Frontal cortex (tissue), 4 donors: ENCODE measurements around the gene DMPK. TPM values are rescaled to one million over a fixed set of nuclear protein-coding genes. Genes with fewer than 3 reads are reported as not detected.

Experiments used
- DNase-seq, 2 donors: peaks; one replicate each; pipeline ENCODE4 v3.0.0; 2012; ENCODE audit warnings: low spot score in 2 of 2
- FAIRE-seq: peaks from 2 replicates; lab custom pipeline; 2012; peaks lifted over from hg19 to GRCh38; lab: Jason Lieb, UNC
- total RNA-seq: library from RNA; depleted of rRNA; stranded (reverse); fragments of >200 nt; gene quantifications from one replicate; pipeline ENCODE4 v1.2.3, GENCODE V29; 2014
- donor health status: control.
- donor health status: control.
- donor health status: control.

The DMPK gene
- total RNA-seq, 1 donor from 2014 or later, result 13.9 TPM

DNA sequence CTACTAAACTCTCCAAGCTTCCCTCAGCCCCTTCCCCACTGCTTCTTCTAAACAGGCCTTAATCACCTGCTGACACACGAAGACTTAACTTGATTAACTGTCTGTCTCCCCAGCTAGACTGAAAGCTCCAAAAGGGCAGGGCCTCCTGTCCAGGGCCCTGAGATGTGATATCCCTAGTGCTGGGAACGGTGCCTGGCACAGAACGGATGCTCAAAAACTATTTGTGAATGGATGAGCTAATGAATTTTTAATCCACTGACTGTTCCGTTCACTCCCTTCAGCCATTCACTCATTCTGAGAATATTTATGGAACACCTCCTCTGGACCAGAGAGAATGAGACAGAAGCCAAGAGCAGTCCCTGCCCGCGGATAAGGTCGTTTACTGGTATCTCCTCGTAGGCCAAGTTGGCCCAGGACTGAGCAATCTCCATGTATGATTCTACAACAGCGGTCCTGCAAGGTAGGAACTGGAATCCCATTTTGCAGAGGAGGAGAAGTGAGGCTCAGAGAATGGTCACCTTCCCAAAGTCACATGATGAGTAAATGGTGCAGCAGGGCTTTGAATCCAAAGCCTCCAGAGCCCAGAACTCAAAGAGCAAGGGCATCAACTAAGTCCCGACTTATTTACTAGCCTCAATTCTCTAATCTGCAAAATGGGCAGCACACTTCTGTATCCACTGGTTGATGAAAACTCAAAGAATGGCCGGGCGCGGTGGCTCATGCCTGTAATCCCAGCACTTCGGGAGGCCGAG lies 6.9 kb upstream of the DMPK start:
- FAIRE-seq, result no peak
- no peak for DNase-seq

DNA sequence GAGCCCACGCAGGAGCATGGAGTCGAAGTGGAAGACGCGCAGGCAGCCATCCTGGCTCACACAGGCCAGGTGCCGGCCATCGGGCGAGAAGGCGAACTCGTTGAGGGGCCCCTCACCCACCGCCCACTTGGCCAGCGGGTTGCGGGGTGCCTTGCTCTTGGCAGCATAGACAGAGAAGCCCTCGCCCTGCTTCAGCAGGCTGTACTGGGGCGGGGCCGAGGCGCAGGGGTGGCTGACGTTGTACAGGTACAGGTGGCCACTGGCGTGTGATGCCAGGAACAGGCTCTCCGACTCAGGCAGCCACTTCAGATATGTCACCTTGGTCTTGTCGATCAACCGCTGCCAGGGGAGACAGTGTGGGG lies 4.2 kb upstream of the DMPK start:
- FAIRE-seq (no peak), DNase-seq (peak in 1 of 2 donors; percentile 27)

DNA sequence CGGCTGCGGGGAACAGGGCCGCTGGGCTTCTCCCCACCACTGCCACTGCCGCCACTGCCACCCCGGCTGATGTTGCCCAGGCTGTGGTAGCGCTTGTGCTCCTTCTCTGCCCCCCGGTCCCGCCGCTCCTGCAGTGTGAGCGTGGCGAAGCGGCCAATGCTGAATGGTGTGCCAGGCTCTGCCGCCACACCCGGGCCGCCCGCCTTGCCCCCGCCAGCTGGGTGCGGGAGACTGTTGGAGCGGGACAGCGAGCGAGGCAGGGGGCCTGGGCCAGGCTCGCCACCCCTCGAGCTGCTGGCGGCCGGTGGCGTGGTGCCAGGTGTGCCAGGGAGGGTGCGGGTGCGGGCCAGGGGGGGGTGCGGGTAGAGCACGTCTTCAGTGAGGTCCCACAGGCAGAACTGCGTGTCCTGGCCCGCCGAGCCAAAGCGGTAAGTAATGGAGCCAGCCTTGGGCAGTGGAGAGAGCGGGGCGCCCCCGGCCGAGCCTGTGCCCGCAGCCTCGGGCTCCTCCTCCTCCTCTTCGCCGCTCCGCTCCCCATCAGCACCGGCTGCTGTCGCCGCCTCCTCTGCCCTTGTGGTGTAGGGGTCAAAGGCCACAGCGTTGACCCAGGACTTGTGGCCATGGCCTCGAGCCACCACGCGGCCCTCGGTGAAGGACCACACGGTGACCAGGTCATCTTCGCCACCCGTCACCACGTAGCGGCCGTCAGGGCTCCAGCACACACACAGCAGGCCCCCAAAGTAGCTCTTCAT lies 3.7 kb upstream of the DMPK start:
- DNase-seq (peak in 1 of 2 donors; percentile 19), FAIRE-seq (no peak)

DNA sequence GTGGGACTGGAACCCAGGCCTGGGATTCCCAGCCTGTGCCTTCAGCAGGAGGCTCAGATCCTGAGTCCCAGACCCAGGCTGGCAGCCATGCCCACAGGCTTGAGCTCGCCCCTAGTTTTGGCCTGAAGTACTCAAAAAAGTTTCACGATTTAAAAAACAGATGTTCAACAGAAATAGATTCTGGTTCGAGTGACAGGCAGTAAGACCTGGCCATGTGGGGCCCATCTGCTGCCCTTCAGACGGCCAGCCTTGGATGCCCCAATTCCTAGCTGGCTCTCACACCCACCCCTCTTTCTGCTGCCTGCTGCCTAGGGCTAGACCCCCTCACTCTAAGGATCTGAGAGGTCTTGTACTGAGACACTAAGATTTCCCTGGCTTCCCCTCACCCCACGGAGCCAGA lies 2.8 kb upstream of the DMPK start:
- no peak for FAIRE-seq
- DNase-seq, result peak in 1 of 2 donors; percentile 26

DNA sequence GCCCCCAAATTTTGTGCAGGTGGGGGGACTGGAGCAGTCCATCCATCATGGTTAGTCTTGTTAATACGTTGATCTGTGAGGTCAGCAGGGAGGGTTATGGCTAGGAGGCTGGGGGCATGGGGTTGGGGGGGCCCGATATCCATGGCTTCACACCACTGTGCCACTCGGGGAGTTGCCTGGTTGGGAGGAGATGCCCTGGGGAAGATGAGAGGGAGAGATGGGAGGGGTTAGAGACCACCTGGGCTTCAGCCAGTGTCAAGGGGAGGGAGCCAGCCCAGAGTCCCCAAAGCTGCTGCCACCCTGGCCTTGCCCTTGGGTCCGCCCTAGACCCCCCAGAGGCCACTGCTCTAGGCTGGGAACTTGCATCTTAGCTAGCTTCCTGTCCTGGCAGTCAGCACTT lies 1.8 kb upstream of the DMPK start:
- DNase-seq (peak in 1 of 2 donors; percentile 23), FAIRE-seq (no peak)

DNA sequence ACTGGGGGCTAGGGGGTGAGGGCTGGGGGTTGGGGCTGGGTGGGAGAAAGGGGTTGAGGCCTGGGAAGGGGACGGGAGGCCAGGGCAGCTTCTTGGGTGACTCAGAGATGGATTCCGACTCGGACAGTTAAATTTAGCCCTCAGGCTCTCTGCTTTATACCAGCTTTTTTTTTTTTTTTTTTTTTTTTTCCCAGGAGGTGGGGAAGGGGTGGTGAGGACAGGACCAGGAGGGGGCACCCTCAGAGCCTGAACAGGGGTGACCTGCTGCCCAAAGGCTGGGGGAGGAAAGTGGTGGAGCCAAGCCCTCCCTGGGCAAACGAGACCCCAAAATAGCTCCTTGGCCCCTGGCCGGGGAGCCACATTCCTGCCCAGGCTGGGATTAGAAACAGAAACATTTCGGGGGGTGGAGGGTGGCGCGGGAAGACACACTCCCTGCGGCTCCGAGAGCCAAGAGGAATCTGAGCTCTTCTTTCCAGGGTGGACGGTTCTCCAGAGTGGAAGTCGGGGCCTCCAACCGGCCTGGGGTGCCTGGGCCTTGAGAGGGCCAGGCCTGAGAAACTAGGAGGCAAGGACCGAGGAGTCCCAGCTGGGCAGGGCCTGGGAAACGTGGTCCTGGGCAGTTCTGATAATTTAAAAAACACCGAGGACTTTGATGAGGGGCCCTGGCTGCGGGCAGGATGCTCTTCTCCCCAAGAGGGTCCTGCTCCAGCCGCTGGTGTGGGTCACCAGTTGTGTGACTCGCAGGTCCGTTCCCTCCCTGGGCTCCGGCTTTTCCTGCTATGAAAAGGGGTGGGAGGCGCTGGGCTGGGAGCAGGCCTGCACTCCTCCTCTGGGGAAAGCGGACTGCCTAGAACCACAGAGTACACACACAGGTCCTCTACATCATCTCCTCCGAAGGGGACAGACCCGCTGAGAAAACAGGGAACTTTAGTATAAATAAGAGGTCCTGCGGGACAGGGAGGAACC lies 813 bp upstream of the DMPK start:
- FAIRE-seq (no peak), DNase-seq (peak in 1 of 2 donors; percentile 51)

DNA sequence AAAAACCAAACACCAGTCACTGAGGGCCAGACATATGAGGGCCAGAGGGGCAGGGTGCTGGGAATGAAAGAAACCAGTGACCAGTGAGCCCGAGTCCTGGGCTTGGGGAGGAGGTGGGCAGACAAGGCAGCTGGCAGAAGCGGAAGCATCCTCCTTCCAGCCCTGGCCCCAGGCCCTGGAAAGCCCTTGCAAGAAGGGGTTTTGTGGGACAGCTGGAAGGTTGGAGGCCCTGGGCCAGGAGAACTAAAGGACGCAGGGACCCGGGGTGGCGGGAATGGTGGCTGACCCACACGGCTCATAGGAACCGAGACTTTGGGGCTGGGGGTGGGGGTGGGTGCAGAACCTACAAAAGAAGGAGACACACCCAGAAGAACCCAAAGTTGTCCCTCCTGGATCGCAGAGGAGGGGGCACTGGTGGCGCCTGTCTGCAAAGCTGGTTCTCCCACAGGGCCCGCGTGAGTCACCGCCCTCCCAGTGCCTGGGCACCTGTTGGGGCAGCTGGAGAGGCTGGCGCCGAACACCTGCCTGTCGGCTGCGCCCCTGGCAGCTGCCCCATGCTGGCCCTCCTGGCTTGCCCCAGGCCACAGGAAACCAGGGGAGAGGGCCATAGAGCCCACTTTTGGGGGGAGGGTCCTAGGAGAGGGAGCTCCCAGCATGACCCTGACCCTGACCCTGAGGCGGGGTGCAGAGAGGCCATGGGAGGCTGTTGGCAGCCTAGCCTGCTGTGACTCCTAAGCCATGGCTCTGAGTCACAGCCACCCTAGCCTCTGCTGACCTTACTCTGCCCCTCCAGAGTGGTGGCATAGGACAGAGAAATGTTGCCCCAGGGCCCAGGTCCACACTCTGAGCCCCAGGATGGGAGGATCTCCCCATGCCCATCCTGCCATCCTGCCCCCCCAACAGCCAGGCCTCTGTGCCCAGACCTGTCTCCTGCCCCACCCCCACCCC lies 802 bp downstream of the DMPK start:
- DNase-seq (peak in 1 of 2 donors; percentile 47), FAIRE-seq (no peak)

DNA sequence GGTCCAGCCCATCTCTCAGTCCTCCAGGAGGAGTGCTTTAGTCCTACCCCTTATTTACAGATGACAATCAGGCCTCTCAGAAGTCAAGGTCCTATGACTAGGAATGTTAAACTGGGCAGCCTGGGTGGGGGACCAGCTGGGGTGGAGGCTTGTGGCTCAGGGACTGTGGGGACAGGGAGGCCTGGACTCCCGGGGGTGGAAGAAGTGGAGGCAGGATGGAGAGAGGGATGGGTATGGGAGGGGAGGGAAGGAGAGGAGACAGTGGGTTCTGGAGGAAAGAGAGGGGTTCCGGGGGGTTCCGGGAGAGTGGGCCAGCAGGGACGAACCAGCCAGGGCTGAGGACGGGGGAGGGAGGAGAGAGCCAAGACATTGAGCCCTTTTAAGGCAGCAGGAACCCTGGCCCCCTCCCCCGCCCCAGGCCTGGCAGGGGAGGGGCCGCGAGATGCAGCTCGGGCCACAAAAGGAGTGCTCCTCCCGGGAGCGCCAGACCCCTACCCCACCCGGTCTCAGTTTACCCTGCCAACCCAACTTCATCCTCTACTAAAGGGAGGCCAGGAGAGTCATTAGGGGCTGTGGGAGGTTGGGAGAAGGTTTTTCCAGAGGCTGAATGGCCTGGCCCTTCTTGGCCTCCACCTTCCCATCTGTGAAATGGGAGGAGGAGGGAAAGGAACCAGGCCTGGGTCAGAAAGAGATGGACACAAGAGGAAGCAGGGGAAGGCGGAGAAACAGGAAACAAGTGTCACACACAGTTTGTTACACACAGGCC lies 1.7 kb downstream of the DMPK start:
- no peak for FAIRE-seq
- DNase-seq, result peak in 1 of 2 donors; percentile 35

DNA sequence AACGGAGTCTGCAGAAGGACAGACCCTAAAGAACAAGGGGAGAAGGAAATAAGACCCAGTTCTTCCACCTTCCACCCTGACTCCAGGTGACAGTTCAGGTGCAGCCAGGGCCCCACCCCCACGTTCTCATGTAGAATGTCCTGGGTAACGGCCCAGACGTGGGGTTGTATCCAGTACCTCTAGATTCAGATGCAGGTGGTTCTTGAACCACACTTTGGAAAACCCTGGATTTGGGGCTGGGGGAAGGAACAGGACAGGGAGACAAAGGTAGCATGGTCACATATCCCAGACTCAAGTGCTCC lies 2.2 kb downstream of the DMPK start:
- DNase-seq (peak in 1 of 2 donors; percentile 12), FAIRE-seq (no peak)

DNA sequence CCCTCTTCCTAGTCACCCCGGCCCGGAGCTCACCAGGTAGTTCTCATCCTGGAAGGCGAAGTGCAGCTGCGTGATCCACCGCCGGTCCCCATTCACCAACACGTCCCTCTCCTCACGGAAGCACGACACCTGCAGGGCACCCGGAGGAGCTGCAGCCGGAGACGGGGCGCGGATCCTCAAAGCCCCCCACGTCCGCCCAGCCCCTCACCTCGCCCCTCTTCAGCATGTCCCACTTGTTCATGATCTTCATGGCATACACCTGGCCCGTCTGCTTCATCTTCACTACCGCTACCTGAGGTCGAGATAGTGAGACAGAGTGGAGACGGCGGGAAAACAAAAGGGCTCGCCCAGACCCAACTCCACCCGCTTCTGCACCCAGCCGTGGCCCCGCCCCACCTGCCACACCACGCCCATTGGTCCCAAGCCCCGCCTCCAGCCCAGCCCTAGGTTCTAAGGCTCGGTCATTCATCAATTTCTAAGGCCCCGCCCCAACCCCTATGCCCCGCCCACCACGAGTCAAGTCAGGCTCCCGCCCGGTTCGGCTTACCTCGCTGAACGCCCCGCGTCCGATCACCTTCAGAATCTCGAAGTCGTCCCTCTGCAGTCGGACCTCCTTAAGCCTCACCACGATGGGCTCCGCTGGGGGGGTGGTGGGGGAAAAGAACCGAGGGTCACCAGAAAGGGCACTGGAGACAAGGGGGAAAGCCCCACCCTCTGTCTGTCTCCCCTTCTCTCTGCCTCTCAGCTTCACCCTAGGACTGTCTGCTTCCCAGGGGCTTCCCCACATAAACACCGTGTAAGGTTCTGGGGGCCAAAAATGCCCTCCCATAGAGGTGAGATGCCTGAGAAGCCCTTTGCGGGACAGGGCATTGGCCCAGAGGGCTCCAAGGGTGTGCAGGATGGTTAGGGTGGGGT lies 2.8 kb downstream of the DMPK start:
- FAIRE-seq, result no peak
- peak; percentile 25 to 70 for DNase-seq

DNA sequence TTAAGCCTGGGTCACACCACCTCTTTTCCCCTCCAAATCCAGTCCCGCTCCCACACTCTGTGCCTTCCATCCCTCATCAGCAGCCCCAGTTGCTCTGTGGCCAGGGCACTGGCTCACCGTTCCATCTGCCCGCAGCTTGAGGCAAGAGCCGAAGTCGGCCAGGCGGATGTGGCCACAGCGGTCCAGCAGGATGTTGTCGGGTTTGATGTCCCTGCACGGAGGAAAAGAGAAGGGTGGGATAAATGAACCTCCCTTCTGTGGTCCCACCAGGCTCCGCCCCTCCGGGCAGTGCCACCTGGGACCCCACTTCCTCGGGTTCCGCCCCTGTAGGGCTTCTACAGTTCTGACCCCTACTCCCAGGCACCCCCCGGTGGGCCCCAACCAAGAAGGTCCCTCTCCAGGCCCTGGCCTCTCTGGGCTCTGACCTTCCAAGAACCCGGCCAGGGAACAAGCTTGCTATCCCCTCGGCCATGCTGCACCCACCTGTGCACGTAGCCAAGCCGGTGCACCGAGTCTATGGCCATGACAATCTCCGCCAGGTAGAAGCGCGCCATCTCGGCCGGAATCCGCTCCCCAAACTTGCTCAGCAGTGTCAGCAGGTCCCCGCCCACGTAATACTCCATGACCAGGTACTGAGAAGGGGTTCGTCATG lies 4.2 kb downstream of the DMPK start:
- FAIRE-seq, result no peak
- DNase-seq, result no peak

DNA sequence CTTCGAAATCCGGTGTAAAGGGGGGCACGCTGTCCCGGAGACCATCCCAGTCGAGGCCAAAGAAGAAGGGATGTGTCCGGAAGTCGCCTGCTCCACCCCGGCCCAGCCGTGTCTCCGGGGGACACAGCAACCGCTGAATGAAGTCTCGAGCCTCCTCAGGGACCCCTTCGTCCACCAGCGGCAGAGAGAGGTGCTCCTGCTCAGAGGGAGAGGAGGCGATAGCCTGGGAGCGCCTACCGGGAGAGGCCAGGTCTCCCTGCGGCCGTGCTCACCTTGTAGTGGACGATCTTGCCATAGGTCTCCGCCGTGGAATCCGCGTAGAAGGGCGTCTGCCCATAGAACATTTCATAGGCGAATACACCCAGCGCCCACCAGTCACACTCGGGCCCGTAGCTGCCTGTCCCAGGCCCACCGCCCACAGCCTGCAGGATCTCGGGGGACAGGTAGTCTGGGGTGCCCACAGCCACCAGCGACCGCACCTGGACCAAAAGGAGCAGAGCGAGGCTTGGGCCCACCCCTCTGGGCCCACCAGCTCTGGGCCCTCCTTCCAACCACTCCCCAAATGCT lies 4.8 kb downstream of the DMPK start:
- DNase-seq (no peak), FAIRE-seq (no peak)

DNA sequence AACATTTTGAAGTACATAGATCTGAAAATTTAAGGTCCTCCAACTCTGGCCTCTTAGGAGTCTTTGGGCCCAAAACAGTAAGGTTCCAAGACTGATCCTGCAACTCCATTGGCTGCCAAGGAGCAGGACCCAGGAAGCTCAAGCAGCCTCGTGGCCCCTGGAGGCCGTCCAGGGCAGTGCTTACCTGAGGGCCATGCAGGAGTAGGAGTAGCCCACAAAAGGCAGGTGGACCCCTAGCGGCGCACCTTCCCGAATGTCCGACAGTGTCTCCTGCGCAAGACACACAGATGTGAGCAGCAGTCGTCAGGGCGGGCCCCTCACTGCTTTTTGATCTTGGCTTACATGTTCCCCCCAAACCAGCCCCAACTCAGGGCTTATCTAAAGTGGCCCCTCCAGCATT lies 7.5 kb downstream of the DMPK start:
- no peak for DNase-seq
- no peak for FAIRE-seq

DNA sequence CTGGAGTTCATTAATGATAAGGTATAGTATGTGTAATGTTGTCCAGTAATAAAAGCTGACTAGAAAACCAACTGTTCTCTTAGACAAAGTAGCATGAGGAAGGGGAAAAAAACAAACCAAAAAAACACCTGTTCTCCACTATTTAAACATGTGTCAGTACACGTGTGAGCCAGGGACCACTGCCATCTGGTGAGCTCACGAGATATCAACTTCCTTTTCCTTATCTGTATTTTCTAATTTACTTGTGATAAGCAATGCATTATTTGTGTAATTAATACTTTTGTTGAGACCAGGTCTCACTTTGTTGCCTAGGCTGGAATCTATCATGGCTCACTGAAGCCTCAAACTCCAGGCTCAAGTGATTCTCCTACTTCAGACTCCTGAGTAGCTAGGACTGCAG lies 8.9 kb downstream of the DMPK start:
- DNase-seq (no peak), FAIRE-seq (no peak)

DNA sequence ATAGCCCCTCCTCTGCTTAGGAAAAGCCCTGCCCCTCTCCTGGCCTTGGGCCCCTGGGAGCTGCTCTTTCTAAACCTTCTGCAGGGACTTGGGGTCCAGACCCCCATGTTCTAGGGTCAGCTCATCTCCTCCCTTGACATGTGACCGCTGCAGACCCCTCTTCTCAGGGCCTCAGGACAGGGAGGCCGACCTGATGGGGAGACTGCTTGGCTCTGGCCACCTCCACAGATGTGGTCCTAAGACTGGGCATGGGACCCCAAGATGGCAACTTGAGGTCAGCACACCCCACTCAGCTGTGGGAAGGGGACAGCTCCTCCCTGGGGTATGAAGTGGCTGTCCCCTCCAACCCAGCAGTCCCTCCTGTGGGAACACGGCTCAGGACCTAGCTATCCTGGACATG lies 9.4 kb downstream of the DMPK start:
- DNase-seq, result no peak
- no peak for FAIRE-seq

DNA sequence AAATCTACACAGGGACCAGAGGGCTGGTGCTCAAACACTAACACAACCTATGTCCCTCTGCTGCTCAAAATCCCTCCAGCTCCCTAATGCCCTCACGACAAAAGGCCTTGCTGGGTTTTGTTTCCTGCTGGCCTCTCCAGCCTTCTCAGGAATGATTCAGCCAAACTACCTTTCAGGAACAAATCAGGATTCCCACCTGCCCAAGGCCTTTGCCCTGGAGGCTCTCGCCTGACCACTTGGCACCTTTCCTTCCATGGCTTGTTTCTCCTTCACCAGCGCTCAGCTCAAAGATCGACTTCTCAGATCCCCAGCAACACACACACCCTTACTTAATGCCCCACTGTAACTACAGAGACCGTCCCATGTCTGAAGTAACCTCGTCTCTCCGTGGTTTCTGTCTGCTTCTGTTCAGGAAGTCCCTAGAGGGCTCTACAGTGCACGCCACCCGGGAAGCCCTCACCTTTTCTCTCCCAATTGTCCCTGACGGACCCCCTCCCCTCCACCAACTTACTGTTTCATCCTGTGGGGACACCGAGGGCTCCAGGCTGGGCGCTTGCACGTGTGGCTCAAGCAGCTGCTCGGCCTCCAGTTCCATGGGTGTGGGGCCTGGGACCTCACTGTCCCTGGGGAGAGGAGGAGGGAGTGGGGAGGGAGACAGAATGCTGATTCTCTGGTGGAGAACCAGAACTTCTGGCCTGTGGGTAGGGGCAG lies 10.0 kb downstream of the DMPK start:
- DNase-seq, result no peak
- FAIRE-seq, result no peak
